ENCODE results near the gene PDXP.

DNA sequence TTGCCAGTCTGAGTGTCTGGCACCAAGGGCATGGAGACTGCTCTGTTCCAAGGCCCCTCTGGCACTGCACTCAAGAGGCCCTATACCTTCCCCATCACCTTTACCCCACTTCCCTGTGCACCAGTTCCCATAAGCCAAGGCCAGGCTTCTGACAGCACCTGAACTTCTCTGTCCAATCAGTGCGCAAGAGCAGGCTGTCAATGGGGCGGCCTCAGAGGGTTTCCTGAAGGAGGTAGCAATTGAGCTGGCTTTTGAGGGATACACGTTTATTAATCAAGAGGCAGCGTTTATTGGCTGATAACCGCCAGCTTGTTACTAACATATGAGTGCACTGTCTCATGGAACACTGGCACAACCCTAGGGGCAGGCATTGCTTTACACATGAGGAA, 17.0 kb upstream of the PDXP start:
- no peak for TF ChIP-seq EZH2 (conservative IDR thresholded peaks at IDR 0.05; ENCODE audit: low read depth, low read length)
- no peak for TF ChIP-seq ZNF24 (IDR thresholded peaks at IDR 0.05)
- TF ChIP-seq FOXA3 (CRISPR knock-in tag; IDR thresholded peaks at IDR 0.05) = no peak
- TF ChIP-seq ZNF274 (CRISPR knock-in tag; IDR thresholded peaks at IDR 0.05) = no peak
- no peak for TF ChIP-seq RXRA (CRISPR knock-in tag; IDR thresholded peaks at IDR 0.05)
- TF ChIP-seq CHD2 (IDR thresholded peaks at IDR 0.05; ENCODE audit: low read depth, low read length) = no peak
- TF ChIP-seq REPIN1 (CRISPR knock-in tag; IDR thresholded peaks at IDR 0.05; ENCODE audit: borderline replicate concordance, low read depth) = no peak
- TF ChIP-seq, protein P1, sequence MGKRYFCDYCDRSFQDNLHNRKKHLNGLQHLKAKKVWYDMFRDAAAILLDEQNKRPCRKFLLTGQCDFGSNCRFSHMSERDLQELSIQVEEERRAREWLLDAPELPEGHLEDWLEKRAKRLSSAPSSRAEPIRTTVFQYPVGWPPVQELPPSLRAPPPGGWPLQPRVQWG (CRISPR knock-in tag; IDR thresholded peaks at IDR 0.05; ENCODE audit: borderline replicate concordance, low read depth) = no peak
- no peak for TF ChIP-seq ZNF577 (CRISPR knock-in tag; IDR thresholded peaks at IDR 0.05; ENCODE audit: borderline replicate concordance, low read depth)
- TF ChIP-seq ZNF354B (CRISPR knock-in tag; IDR thresholded peaks at IDR 0.05) = no peak
- TF ChIP-seq CEBPZ (IDR thresholded peaks at IDR 0.05; ENCODE audit: low read length) = no peak

Data from HepG2 (cell line).